ENCODE measurements around the gene NFKBIE. TPM values are rescaled to one million over a fixed set of nuclear protein-coding genes. Genes with fewer than 3 reads are reported as not detected.

The NFKBIE gene
- total RNA-seq, 2 donors from 2014 or later = 18.9 to 68.6 TPM

DNA sequence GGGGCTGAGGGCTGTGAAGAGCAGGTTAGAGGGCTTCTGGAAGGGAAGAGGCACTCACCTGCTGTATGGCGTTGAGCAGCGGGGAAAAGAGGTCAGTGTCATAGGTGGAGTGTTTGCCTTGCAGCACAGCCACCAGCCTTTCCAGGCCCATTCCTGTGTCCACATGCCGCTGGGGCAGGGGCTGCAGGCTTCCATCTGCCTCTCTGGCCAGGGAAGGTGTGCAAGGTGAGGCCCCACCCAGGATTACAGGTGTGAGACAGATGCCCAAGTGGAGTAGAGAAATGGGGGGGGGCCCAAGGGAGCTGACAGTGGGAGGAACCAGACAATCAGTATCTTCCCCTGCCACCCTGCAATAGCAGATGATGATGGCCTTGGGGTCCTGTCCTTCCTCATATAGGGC lies 44.9 kb upstream of the NFKBIE start:
- peaks cover 10% of the 10 kb centered on the region for H3K4me1 ChIP-seq
- no peak for ATAC-seq
- no peak for DNase-seq
- WGBS, 2 donors = 96 to 97% methylated on average over 3 of the region's 3 CpGs
- H3K9me3 ChIP-seq = no peaks in the 10 kb centered on the region
- H3K27me3 ChIP-seq = no peaks in the 10 kb centered on the region
- H3K27ac ChIP-seq = no peak overlapping the region
- intact Hi-C loops (cut with DNase I) = no loop called here
- no peak overlapping the region for H3K4me3 ChIP-seq
- no peak for TF ChIP-seq POLR2A (IDR thresholded peaks at IDR 0.05)
- peaks cover 13 to 22% of the 10 kb centered on the region in 2 donors for H3K36me3 ChIP-seq (replicated peaks in 1 of 2; ENCODE audit: insufficient read depth in 1 of 2, low read depth in 2 of 2)

GRCh38 chr6:44309631-44310030 lies 44.3 kb upstream of the NFKBIE start:
- Histone ChIP-seq H3K36me3 (replicated peaks in 1 of 2; ENCODE audit: insufficient read depth in 1 of 2, low read depth in 2 of 2) (peaks cover 17 to 22% of the 10 kb centered on the region in 2 donors), H3K4me1 (peaks cover 10% of the 10 kb centered on the region), H3K27ac (no peak overlapping the region), H3K9me3 (no peaks in the 10 kb centered on the region), H3K27me3 (no peaks in the 10 kb centered on the region), H3K4me3 (no peak overlapping the region)
- TF ChIP-seq, protein P1, sequence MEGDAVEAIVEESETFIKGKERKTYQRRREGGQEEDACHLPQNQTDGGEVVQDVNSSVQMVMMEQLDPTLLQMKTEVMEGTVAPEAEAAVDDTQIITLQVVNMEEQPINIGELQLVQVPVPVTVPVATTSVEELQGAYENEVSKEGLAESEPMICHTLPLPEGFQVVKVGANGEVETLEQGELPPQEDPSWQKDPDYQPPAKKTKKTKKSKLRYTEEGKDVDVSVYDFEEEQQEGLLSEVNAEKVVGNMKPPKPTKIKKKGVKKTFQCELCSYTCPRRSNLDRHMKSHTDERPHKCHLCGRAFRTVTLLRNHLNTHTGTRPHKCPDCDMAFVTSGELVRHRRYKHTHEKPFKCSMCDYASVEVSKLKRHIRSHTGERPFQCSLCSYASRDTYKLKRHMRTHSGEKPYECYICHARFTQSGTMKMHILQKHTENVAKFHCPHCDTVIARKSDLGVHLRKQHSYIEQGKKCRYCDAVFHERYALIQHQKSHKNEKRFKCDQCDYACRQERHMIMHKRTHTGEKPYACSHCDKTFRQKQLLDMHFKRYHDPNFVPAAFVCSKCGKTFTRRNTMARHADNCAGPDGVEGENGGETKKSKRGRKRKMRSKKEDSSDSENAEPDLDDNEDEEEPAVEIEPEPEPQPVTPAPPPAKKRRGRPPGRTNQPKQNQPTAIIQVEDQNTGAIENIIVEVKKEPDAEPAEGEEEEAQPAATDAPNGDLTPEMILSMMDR (IDR thresholded peaks at IDR 0.05) = no peak
- no peak for TF ChIP-seq POLR2A (IDR thresholded peaks at IDR 0.05)
- intact Hi-C loops (cut with DNase I) = no loop called here
- no peak for ATAC-seq
- no peak for DNase-seq

- H3K4me3 ChIP-seq = no peak overlapping the region
- peaks cover 10% of the 10 kb centered on the region for H3K4me1 ChIP-seq
- whole genome bisulfite sequencing, 2 donors = 87% methylated on average over 2 of the region's 2 CpGs; no CpG with 5 or more reads in 1 of the 2 donors
- no peak overlapping the region for H3K27ac ChIP-seq
- no peak for ATAC-seq
- H3K27me3 ChIP-seq = no peaks in the 10 kb centered on the region
- no peak for TF ChIP-seq POLR2A (IDR thresholded peaks at IDR 0.05)
- TF ChIP-seq, protein P1 (IDR thresholded peaks at IDR 0.05) = no peak
- no peaks in the 10 kb centered on the region for H3K9me3 ChIP-seq
- H3K36me3 ChIP-seq (replicated peaks in 1 of 2; ENCODE audit: insufficient read depth in 1 of 2, low read depth in 2 of 2) = peaks cover 17 to 22% of the 10 kb centered on the region in 2 donors
- intact Hi-C loops (cut with DNase I) = no loop called here
- no peak for DNase-seq
Observed at GRCh38 chr6:44309092-44309491, 43.7 kb upstream of the NFKBIE start.

DNA sequence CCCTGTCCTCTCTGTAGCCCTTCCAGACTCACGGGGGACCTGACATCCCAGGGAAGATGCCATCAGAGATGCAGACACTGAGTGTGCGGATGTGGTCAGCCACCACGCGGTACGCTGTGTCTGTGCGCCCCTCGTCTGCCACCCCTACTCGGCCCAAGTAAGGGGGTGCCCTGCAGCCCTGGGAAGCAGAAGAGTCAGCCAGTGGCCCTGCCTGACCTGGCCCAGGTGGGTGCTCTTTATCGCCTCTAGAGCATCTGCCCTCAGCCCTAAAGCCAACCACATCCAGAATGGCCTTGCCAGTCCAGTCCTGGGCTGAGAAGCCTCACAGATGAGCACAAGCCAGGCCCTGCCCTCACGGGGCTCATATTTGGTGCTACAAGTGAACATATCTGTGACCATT lies 41.9 kb upstream of the NFKBIE start:
- Histone ChIP-seq H3K27me3 (no peaks in the 10 kb centered on the region), H3K36me3 (replicated peaks in 1 of 2; ENCODE audit: insufficient read depth in 1 of 2, low read depth in 2 of 2) (peaks cover 22 to 26% of the 10 kb centered on the region in 2 donors), H3K4me1 (peaks cover 6% of the 10 kb centered on the region), H3K27ac (no peak overlapping the region), H3K4me3 (no peak overlapping the region), H3K9me3 (no peaks in the 10 kb centered on the region)
- DNase-seq = no peak
- no peak for ATAC-seq
- intact Hi-C loops (cut with DNase I) = no loop called here
- 87 to 94% methylated on average over 2 to 4 of the region's 10 CpGs for WGBS, 2 donors
- TF ChIP-seq POLR2A (IDR thresholded peaks at IDR 0.05) = no peak

DNA sequence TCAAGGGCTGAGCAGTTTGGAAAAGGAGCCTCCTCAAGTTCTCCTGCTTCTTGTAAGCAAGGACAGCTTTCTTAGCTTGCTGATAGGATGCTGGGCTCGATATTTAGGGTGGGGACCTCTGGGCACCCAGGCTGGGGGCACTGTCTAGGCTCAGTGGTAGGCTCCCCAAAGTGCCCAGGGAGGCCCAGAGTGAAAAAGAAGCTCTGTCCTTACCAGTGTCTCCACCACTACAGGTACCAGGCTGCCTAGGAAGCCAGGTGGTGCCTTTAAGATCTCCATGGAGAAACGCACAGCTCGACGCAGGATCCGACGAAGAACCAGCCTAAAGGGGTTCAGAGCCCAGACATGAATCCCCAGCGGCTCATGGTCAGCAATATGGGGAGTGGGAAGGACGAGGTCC lies 41.4 kb upstream of the NFKBIE start:
- intact Hi-C loops (cut with DNase I) = no loop called here
- Histone ChIP-seq H3K4me3 (no peak overlapping the region), H3K36me3 (replicated peaks in 1 of 2; ENCODE audit: insufficient read depth in 1 of 2, low read depth in 2 of 2) (peaks cover 26% of the 10 kb centered on the region in 2 donors), H3K27me3 (no peaks in the 10 kb centered on the region), H3K27ac (no peak overlapping the region), H3K9me3 (no peaks in the 10 kb centered on the region), H3K4me1 (peaks cover 1% of the 10 kb centered on the region)
- ATAC-seq = no peak
- 82 to 86% methylated on average over 3 to 8 of the region's 8 CpGs for WGBS, 2 donors
- no peak for DNase-seq
- TF ChIP-seq POLR2A (IDR thresholded peaks at IDR 0.05) = no peak
- TF ChIP-seq, protein P1 (IDR thresholded peaks at IDR 0.05) = no peak

DNA sequence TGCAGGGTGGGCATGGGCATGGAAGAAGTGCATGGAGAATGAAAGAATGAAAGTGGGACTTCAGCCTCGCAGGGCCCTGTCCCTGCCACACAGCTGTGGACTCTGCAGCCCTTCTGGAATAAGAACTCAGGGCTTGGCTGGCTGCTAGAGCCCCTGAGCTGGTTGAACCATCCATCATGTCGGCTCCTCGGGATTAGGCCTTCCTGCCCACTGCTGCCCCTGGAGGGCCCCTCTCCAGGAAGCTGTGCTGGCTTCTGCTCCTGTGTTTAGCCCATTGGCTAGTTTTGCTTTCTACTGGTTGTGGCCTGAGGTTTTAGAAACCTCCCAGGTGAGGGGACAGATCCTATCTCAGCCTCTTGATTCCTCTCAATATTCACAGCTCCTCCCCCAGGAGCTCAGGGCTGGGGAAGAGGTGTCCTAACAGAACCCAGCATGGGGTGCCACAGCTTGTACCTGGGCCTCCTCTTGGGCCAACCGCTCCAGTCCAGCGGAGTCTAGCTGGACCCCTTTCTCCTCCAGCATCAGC lies 39.9 kb upstream of the NFKBIE start:
- ATAC-seq (no peak), DNase-seq (no peak)
- no peaks in the 10 kb centered on the region for H3K9me3 ChIP-seq
- intact Hi-C loops (cut with DNase I) = no loop called here
- TF ChIP-seq, protein P1 (IDR thresholded peaks at IDR 0.05) = no peak
- no peak for TF ChIP-seq POLR2A (IDR thresholded peaks at IDR 0.05)
- H3K27ac ChIP-seq = no peak overlapping the region
- no peaks in the 10 kb centered on the region for H3K4me1 ChIP-seq
- no peak overlapping the region for H3K4me3 ChIP-seq
- H3K27me3 ChIP-seq = no peaks in the 10 kb centered on the region
- peaks cover 26% of the 10 kb centered on the region in 2 donors for H3K36me3 ChIP-seq (replicated peaks in 1 of 2; ENCODE audit: insufficient read depth in 1 of 2, low read depth in 2 of 2)
- WGBS, 2 donors = 95 to 97% methylated on average over 5 of the region's 5 CpGs
